Endothelial cell (in vitro differentiated cells): Measurements from ENCODE around the gene PNKD. TPM values are rescaled to one million over a fixed set of nuclear protein-coding genes. Genes with fewer than 3 reads are reported as not detected.

Experiments
- DNase-seq: peaks from one replicate; pipeline ENCODE4 v3.0.0; 2021; ENCODE audit warnings: low spot score
- H3K27ac Mint-ChIP-seq: one replicate; pipeline ENCODE4 v1.8.0; 2021; ENCODE audit warnings: mixed read lengths, inconsistent platforms; ENCODE audit not compliant: unreplicated experiment
- H3K27me3 Mint-ChIP-seq: one replicate; pipeline ENCODE4 v1.8.0; 2021; ENCODE audit warnings: mild to moderate bottlenecking, moderate library complexity, mixed read lengths, inconsistent platforms; ENCODE audit not compliant: unreplicated experiment
- H3K36me3 Mint-ChIP-seq: one replicate; pipeline ENCODE4 v1.8.0; 2021; ENCODE audit warnings: mild to moderate bottlenecking, low read depth, mixed read lengths, inconsistent platforms; ENCODE audit not compliant: unreplicated experiment
- H3K4me1 Mint-ChIP-seq: one replicate; pipeline ENCODE4 v1.8.0; 2021; ENCODE audit warnings: mild to moderate bottlenecking, mixed read lengths, inconsistent platforms; ENCODE audit not compliant: unreplicated experiment
- H3K4me3 Mint-ChIP-seq: one replicate; pipeline ENCODE4 v1.8.0; 2021; ENCODE audit warnings: mild to moderate bottlenecking, mixed read lengths, inconsistent platforms; ENCODE audit not compliant: unreplicated experiment
- H3K9me3 Mint-ChIP-seq: one replicate; pipeline ENCODE4 v1.8.0; 2021; ENCODE audit warnings: mixed read lengths, inconsistent platforms; ENCODE audit not compliant: unreplicated experiment
- total RNA-seq: library from RNA; stranded (reverse); fragmentation: NEBNext Ultra II Directional; extraction: Animal tissue kit (Norgen Biotek cat#: 25700); gene quantifications from one replicate; pipeline ENCODE4 v1.2.1, GENCODE V29; 2021; ENCODE audit not compliant: unreplicated experiment
- TF ChIP-seq, protein P1 (sequence below): fragments of 200-600 bp; sonication (generic); IDR thresholded peaks from one replicate; pipeline ENCODE4 v1.5.0; 2021; ENCODE audit warnings: antibody characterized with exemption; ENCODE audit not compliant: unreplicated experiment

PNKD gene
- total RNA-seq, 1 donor from 2014 or later, result 31.7 TPM

DNA sequence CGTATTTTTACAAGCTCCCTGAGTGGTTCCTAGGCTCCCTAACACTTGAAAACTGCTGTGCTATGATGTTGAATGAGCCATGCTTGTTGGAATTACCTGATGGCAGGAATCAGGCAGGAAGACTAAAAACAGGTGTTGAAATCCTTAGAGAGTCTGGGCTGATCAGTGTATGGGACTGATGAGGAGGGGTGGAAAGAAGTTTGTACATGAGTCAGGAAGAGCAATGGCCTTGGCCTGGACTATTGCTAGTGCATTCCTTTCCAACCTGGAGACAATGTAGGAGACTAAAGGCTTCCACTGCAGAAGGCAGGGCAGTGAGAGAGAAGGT, 46.9 kb downstream of the PNKD start:
- H3K36me3 Mint-ChIP-seq, result no peaks in the 10 kb centered on the region
- H3K27me3 Mint-ChIP-seq, result peaks cover 12% of the 10 kb centered on the region
- TF ChIP-seq, protein P1, sequence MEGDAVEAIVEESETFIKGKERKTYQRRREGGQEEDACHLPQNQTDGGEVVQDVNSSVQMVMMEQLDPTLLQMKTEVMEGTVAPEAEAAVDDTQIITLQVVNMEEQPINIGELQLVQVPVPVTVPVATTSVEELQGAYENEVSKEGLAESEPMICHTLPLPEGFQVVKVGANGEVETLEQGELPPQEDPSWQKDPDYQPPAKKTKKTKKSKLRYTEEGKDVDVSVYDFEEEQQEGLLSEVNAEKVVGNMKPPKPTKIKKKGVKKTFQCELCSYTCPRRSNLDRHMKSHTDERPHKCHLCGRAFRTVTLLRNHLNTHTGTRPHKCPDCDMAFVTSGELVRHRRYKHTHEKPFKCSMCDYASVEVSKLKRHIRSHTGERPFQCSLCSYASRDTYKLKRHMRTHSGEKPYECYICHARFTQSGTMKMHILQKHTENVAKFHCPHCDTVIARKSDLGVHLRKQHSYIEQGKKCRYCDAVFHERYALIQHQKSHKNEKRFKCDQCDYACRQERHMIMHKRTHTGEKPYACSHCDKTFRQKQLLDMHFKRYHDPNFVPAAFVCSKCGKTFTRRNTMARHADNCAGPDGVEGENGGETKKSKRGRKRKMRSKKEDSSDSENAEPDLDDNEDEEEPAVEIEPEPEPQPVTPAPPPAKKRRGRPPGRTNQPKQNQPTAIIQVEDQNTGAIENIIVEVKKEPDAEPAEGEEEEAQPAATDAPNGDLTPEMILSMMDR, result no peak
- H3K4me1 Mint-ChIP-seq, result peaks cover 21% of the 10 kb centered on the region
- no peak overlapping the region for H3K27ac Mint-ChIP-seq
- DNase-seq, result no peak
- no peaks in the 10 kb centered on the region for H3K9me3 Mint-ChIP-seq
- H3K4me3 Mint-ChIP-seq, result no peak overlapping the region

DNA sequence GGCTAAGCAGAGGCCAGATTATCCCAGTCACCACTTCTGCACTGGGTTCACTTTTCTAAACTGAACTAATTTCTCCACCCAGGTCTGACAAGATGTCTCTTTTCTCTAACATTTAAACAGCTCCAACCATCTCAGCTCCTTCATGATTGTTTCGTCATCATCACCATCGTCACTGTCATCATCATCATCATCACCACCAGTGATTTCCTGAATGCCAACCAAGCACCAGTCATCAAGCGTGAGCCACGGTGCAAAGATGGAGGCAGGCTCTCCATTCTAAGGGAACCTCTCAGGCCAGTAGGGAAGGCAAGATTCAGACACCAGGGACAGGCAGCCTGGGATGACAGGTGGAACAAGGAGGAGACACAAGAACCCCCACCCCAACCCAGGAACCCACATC, 47.5 kb downstream of the PNKD start:
- Mint-ChIP-seq H3K36me3 (no peaks in the 10 kb centered on the region), H3K27ac (no peak overlapping the region), H3K27me3 (peaks cover 15% of the 10 kb centered on the region), H3K9me3 (no peaks in the 10 kb centered on the region), H3K4me3 (no peak overlapping the region), H3K4me1 (peaks cover 26% of the 10 kb centered on the region)
- DNase-seq, result no peak
- TF ChIP-seq, protein P1, result no peak

DNA sequence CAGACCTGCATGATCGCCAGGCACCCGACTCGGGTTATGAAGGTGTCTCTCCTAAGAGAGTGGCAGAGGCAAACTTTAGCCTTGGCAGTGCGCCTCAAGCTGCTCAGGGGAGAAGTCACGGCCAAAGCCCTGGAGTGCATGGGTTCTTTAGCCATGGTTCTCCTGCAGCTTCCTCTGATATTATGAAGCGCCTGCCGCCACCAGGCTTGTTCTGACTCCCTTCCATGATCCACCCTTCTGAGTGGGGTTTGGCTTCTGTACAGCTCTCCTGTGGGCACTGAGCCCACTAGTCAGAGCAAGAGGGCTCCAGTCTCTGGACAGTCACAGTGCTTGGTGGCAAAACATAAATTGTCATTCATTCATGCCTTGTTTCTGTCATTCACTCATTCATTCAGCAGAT, 47.9 kb downstream of the PNKD start:
- no peak for DNase-seq
- Mint-ChIP-seq H3K4me3 (no peak overlapping the region), H3K36me3 (no peaks in the 10 kb centered on the region), H3K4me1 (peaks cover 26% of the 10 kb centered on the region), H3K9me3 (no peaks in the 10 kb centered on the region), H3K27ac (no peak overlapping the region), H3K27me3 (peaks cover 15% of the 10 kb centered on the region)
- TF ChIP-seq, protein P1, result no peak

DNA sequence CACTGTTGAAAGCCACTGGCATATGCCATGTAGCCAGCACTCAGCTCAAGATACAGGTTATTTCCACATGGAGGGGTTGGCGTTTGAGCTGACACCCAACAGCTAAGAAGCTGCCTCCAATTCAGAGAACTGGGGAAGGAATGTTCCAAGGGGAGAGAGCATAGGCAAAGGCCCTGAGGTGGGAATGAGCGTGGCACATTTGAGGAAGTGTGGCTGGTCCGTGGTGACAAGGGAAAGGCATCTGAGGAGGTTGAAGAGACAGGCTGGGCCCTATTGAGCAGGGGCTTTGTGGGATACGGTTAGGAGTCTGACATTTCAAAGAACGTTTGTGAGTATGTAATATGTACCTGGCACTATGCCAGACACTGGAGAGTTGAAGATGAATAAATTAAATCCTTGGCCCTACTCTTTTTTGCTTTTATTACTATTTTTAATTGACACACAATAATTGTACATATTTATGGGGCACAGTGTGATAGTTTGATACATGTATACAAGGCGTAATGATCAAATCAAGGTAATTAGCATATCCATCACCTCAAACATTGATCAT, 49.6 kb downstream of the PNKD start:
- Mint-ChIP-seq H3K9me3 (no peaks in the 10 kb centered on the region), H3K4me3 (no peak overlapping the region), H3K4me1 (peaks cover 38% of the 10 kb centered on the region), H3K27ac (no peak overlapping the region), H3K27me3 (peaks cover 21% of the 10 kb centered on the region), H3K36me3 (no peaks in the 10 kb centered on the region)
- TF ChIP-seq, protein P1, result no peak
- DNase-seq, result no peak

DNA sequence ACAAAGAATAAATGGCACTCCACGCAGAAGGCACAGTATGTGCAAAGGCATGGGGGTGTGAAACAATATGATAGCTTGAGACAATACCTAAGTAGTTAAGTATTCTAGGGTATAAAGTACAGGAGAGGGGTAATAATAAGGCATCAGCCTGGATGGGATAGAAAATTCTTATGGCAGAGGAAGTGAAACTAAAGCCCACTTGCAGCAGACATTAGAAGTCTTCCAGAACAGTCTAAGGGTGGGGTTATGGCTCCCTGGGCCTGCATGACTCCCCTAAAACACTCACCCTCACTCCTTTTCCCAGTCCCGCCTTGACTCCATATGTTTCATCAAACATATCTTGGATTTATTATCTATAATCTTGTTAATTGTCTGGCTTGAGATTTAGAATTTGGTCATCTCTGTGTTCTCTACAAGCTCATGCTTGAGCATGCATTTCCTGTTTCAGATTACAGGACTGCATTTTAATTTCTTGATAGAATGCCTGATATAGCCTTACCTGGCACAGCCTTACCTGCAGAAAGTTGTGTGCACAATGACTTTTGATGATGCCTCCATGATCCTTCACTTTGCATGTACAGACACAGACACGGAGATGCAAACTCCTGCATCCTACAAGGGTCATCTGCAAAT, 50.5 kb downstream of the PNKD start:
- Mint-ChIP-seq H3K27me3 (peaks cover 22% of the 10 kb centered on the region), H3K4me1 (peaks cover 38% of the 10 kb centered on the region), H3K9me3 (no peaks in the 10 kb centered on the region), H3K4me3 (no peak overlapping the region), H3K36me3 (no peaks in the 10 kb centered on the region), H3K27ac (no peak overlapping the region)
- no peak for DNase-seq
- TF ChIP-seq, protein P1, result no peak
